GM18517 (cell line): ENCODE data around the gene AP5S1.
A peak's percentile ranks its signal among the peaks of the same experiment; 100 is the strongest.

Source experiments
- ATAC-seq: cut with Tn5 transposase; IDR thresholded peaks from one replicate; pipeline ENCODE4 v1.9.1; 2021; ENCODE audit warnings: mild to moderate bottlenecking, moderate library complexity; ENCODE audit not compliant: unreplicated experiment

Gene AP5S1

GRCh38 chr20:3820048-3820900 lies at the start of gene AP5S1:
Gene AP5S1 (plus strand): TSS chr20:3820547. CDS start chr20:3822118, 1,571 bp downstream.
- ATAC-seq = peak; percentile 79

GRCh38 chr20:3771552-3772058 lies 48.7 kb upstream of the AP5S1 start:
- no peak for ATAC-seq

GRCh38 chr20:3775457-3776108 lies 44.8 kb upstream of the AP5S1 start:
- ATAC-seq = no peak

GRCh38 chr20:3777381-3777715 lies 43.0 kb upstream of the AP5S1 start:
- no peak for ATAC-seq

GRCh38 chr20:3777716-3778629 lies 42.4 kb upstream of the AP5S1 start:
- no peak for ATAC-seq

- no peak for ATAC-seq
Measured at GRCh38 chr20:3778976-3779375, 41.4 kb upstream of the AP5S1 start.

- no peak for ATAC-seq
Measured at GRCh38 chr20:3781153-3781910, 39.0 kb upstream of the AP5S1 start, which contains the start of gene SPEF1. Gene SPEF1 (minus strand): TSS chr20:3781448. CDS start chr20:3781287, 161 bp downstream.

GRCh38 chr20:3782597-3782996 lies 37.8 kb upstream of the AP5S1 start:
- no peak for ATAC-seq

- no peak for ATAC-seq
Measured at GRCh38 chr20:3783068-3783489, 37.3 kb upstream of the AP5S1 start.

GRCh38 chr20:3783511-3784195 lies 36.7 kb upstream of the AP5S1 start:
- no peak for ATAC-seq

- ATAC-seq = no peak
Measured at GRCh38 chr20:3784216-3784853, 36.0 kb upstream of the AP5S1 start.

- no peak for ATAC-seq
Measured at GRCh38 chr20:3784863-3785239, 35.5 kb upstream of the AP5S1 start.

GRCh38 chr20:3785240-3786125 lies 34.9 kb upstream of the AP5S1 start:
- no peak for ATAC-seq

GRCh38 chr20:3786126-3786484 lies 34.2 kb upstream of the AP5S1 start:
- no peak for ATAC-seq

GRCh38 chr20:3786665-3787323 lies 33.6 kb upstream of the AP5S1 start, which contains the start of gene CENPB:
Gene CENPB (minus strand): TSS chr20:3786740. CDS start chr20:3786483, 257 bp downstream.
- peak; percentile 68 for ATAC-seq

- no peak for ATAC-seq
Measured at GRCh38 chr20:3787324-3788014, 32.9 kb upstream of the AP5S1 start.

GRCh38 chr20:3788685-3789155 lies 31.6 kb upstream of the AP5S1 start:
- no peak for ATAC-seq
